Right atrium auricular region (tissue), 2 donors: Measurements from ENCODE around the gene PATL2. TPM values are rescaled to one million over a fixed set of nuclear protein-coding genes. Genes with fewer than 3 reads are reported as not detected.

Experiments used
- DNase-seq: peaks from one replicate; pipeline ENCODE4 v3.0.0-alpha.2; 2019; ENCODE audit warnings: low spot score
- H3K27ac ChIP-seq, 2 donors: fragments of 200-600 bp; sonication (generic); 1 replicate in 1 of 2; 2 replicates in 1 of 2; pipeline ENCODE4 v1.5.1; 2016 to 2019
- H3K27me3 ChIP-seq, 2 donors: fragments of 200-600 bp; sonication (generic); one replicate each; pipeline versions ENCODE4 v1.5.1 to v1.6.0; 2017 to 2019
- H3K36me3 ChIP-seq: fragments of 200-600 bp; sonication (generic); one replicate; pipeline ENCODE4 v1.5.1; 2016
- H3K4me1 ChIP-seq, 2 donors: fragments of 200-600 bp; sonication (generic); one replicate each; pipeline versions ENCODE4 v1.5.1 to v1.6.0; 2017 to 2019
- H3K4me3 ChIP-seq, 2 donors: fragments of 200-600 bp; sonication (generic); 1 replicate in 1 of 2; 2 replicates in 1 of 2; pipeline ENCODE4 v1.5.1; 2017 to 2019; ENCODE audit warnings: mild to moderate bottlenecking in 1 of 2, moderate library complexity in 1 of 2
- H3K9me3 ChIP-seq, 2 donors: fragments of 200-600 bp; sonication (generic); one replicate each; pipeline ENCODE4 v1.5.1; 2019
- total RNA-seq, 2 donors: library from RNA; depleted of rRNA; stranded (reverse); fragments of >200 nt; gene quantifications; one replicate each; pipeline ENCODE4 v1.1.0, GENCODE V29; 2016
- TF ChIP-seq, protein P1 (sequence below), 2 donors: fragments of 200-600 bp; sonication (generic); IDR thresholded peaks; one replicate each; pipeline ENCODE4 v1.5.1; 2019; ENCODE audit warnings: antibody characterized with exemption in 2 of 2

The PATL2 gene
- total RNA-seq, 2 donors from 2014 or later, result 0.75 to 4.5 TPM

DNA sequence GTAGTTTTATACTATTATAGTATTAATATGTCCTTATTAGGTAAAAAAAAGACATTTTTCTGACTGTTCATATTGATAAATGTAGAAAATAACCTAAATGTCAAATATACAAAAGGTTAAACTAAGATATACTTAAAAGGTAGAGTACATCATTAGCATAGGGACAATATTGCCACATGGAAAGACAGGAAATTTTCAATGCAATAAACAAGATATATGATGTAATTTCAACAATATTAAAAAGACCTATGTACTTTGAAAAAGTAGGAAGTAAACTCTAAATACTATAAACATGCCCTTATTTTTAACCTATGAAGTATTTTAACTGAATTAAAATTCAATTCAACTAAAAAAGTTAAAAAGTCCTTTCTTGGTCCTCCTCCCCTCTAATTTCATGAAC lies 49.5 kb downstream of the PATL2 start:
- Histone ChIP-seq H3K27ac (no peak overlapping the region), H3K36me3 (peaks cover 21% of the 10 kb centered on the region), H3K9me3 (no peaks in the 10 kb centered on the region), H3K27me3 (no peaks in the 10 kb centered on the region), H3K4me1 (peaks cover 0 to 25% of the 10 kb centered on the region in 2 donors), H3K4me3 (no peak overlapping the region)
- DNase-seq, result no peak
- TF ChIP-seq, protein P1, sequence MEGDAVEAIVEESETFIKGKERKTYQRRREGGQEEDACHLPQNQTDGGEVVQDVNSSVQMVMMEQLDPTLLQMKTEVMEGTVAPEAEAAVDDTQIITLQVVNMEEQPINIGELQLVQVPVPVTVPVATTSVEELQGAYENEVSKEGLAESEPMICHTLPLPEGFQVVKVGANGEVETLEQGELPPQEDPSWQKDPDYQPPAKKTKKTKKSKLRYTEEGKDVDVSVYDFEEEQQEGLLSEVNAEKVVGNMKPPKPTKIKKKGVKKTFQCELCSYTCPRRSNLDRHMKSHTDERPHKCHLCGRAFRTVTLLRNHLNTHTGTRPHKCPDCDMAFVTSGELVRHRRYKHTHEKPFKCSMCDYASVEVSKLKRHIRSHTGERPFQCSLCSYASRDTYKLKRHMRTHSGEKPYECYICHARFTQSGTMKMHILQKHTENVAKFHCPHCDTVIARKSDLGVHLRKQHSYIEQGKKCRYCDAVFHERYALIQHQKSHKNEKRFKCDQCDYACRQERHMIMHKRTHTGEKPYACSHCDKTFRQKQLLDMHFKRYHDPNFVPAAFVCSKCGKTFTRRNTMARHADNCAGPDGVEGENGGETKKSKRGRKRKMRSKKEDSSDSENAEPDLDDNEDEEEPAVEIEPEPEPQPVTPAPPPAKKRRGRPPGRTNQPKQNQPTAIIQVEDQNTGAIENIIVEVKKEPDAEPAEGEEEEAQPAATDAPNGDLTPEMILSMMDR (IDR thresholded peaks at IDR 0.05), result no peak

DNA sequence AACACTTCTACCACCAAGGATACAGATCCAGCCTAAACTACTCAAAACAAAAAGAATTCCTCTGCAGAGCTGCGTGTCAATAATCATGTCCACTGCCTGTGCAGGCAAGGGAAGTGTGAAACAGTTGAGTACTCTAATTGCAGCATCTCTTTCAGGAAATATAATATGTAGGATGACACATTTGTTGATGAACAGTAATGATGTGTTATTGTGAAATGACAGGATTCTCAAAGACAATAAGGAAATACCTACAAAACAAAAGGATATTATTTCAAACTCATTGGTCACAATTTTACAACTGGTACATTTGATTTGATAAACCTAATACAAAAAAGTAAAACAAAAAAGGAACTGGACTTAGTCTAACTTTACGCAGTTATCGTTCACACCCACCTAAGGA lies 52.1 kb downstream of the PATL2 start:
- Histone ChIP-seq H3K27me3 (no peaks in the 10 kb centered on the region), H3K9me3 (no peaks in the 10 kb centered on the region), H3K36me3 (peaks cover 36% of the 10 kb centered on the region), H3K4me3 (no peak overlapping the region), H3K27ac (no peak overlapping the region), H3K4me1 (peaks cover 0 to 25% of the 10 kb centered on the region in 2 donors)
- TF ChIP-seq, protein P1 (IDR thresholded peaks at IDR 0.05), result no peak
- no peak for DNase-seq

DNA sequence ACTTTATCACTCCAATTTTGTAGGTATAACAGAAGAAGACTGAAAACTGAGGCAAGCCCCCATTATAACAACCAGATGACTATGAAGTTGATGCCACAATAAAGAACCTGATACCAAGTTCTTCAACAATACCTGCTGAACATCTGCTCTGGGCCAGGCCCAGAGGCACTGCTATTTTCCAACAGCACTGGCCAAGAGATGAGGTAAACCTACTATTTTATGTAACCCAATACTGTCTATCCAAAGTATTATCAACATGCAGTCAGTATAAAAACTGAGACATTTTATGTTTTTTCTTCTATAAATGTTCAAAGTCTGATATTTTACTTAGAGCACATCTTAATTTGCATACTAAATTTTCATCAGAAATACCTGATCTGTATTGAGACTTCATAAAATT lies 53.7 kb downstream of the PATL2 start:
- Histone ChIP-seq H3K4me1 (peaks cover 0 to 17% of the 10 kb centered on the region in 2 donors), H3K27me3 (no peaks in the 10 kb centered on the region), H3K4me3 (no peak overlapping the region), H3K27ac (peak overlapping the region in 1 of 2 donors; percentile 14), H3K9me3 (no peaks in the 10 kb centered on the region), H3K36me3 (peaks cover 45% of the 10 kb centered on the region)
- DNase-seq, result no peak
- TF ChIP-seq, protein P1 (IDR thresholded peaks at IDR 0.05), result no peak

DNA sequence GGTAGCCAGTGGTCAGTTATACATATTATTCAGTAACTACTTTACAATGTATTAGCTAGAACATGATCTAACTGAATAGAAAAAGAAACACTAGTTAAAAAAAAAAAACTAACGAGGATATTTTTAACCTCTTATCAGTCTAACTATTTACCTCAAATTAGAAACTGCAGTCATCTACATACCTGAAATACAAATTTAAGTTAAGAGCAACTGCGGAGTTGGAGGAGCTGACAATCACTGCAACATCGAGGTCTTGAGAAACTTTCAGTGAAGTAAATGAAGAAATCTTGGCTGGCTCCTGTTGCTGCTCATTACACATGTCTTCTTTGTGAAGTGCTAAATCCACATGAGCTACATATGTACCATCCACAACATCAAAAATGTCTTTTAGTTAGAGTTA lies 54.2 kb downstream of the PATL2 start:
- no peak for DNase-seq
- H3K4me3 ChIP-seq, result no peak overlapping the region

DNA sequence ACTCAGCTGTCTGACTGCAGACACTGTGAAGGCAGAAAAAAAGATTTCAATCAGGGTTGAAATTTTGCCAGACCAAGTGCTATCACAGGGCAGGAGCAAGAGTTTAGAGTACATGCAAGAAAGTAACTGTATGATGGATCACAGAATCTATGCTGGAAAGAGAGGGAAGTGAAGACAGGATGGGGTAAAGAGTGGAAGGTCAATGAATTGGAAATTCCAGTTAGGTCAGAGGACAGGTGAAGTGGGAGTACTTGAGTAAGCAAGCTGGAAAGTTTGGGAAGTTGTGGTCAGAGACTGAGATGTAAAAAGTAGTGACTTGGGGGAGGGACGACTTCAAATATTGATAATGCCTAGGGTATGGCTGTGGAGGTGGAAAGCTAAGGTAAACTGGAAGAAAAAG lies 54.8 kb downstream of the PATL2 start:
- Histone ChIP-seq H3K36me3 (peaks cover 54% of the 10 kb centered on the region), H3K27me3 (no peaks in the 10 kb centered on the region), H3K4me3 (no peak overlapping the region), H3K9me3 (no peaks in the 10 kb centered on the region), H3K4me1 (peaks cover 0 to 8% of the 10 kb centered on the region in 2 donors), H3K27ac (peak overlapping the region in 1 of 2 donors; percentile 21)
- TF ChIP-seq, protein P1 (IDR thresholded peaks at IDR 0.05), result no peak
- DNase-seq, result no peak

More for the DNA sequence above, 54.2 kb downstream of the PATL2 start:
- Histone ChIP-seq H3K9me3 (no peaks in the 10 kb centered on the region), H3K4me1 (peaks cover 0 to 12% of the 10 kb centered on the region in 2 donors), H3K27ac (peak overlapping the region in 1 of 2 donors; percentile 21), H3K36me3 (peaks cover 48% of the 10 kb centered on the region), H3K27me3 (no peaks in the 10 kb centered on the region)
- TF ChIP-seq, protein P1 (IDR thresholded peaks at IDR 0.05), result no peak

DNA sequence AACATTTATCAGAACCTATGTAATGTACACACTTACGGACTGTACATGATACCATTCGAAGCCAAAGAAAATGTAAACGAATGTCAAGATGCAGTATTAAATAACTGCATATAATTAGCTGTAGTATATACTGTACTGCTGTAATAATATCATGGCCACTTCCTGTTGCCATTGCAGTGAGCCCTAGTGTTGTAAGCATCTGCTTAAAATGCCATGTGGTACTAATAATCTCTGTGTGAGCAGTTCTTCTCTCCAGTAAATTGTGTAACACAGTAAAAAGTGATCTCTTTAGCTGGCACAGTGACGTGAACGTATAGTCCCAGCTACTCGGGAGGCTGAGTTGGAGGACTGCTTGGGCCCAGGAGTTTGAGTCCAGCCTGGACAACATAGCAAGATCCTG lies 56.3 kb downstream of the PATL2 start:
- peaks cover 0 to 8% of the 10 kb centered on the region in 2 donors for H3K4me1 ChIP-seq
- DNase-seq, result no peak
- no peaks in the 10 kb centered on the region for H3K9me3 ChIP-seq
- no peak overlapping the region for H3K4me3 ChIP-seq
- no peaks in the 10 kb centered on the region for H3K27me3 ChIP-seq
- H3K36me3 ChIP-seq, result peaks cover 67% of the 10 kb centered on the region
- TF ChIP-seq, protein P1 (IDR thresholded peaks at IDR 0.05), result no peak
- H3K27ac ChIP-seq, result no peak overlapping the region
